ENCODE measurements around the gene BSPRY. TPM values are rescaled to one million over a fixed set of nuclear protein-coding genes. Genes with fewer than 3 reads are reported as not detected.

The BSPRY gene
- polyA plus RNA-seq, 1 donor from 2014 or later: not detected

- Histone ChIP-seq H3K79me2 (replicated peaks; ENCODE audit: insufficient read depth, low read length) (no peaks in the 10 kb centered on the region), H3F3A (ENCODE audit: insufficient read depth, low read length, poor library complexity, severe bottlenecking) (no peaks in the 10 kb centered on the region), H3K36me3 (ENCODE audit: insufficient read depth, low read length) (no peaks in the 10 kb centered on the region), H3K27ac (ENCODE audit: low read length) (no peak overlapping the region), H3K9ac (ENCODE audit: low read length) (no peak overlapping the region), H3K4me2 (ENCODE audit: low read length) (no peak overlapping the region), H2AFZ (ENCODE audit: low read depth, low read length) (no peak overlapping the region), H3K9me2 (ENCODE audit: insufficient read depth, low read length) (no peaks in the 10 kb centered on the region), H4K20me1 (ENCODE audit: insufficient read depth) (no peaks in the 10 kb centered on the region), H3K9me3 (ENCODE audit: low read length) (no peaks in the 10 kb centered on the region), H3K4me3 (ENCODE audit: low read length) (no peak overlapping the region), H3K27me3 (ENCODE audit: insufficient read depth, low read depth, low read length) (no peaks in the 10 kb centered on the region)
- TF ChIP-seq EP300 (conservative IDR thresholded peaks at IDR 0.05; ENCODE audit: poor library complexity, severe bottlenecking): no peak
- no peak for TF ChIP-seq REST (IDR thresholded peaks at IDR 0.05; ENCODE audit: borderline replicate concordance)
- TF ChIP-seq POLR2AphosphoS5 (IDR thresholded peaks at IDR 0.05): no peak
- TF ChIP-seq CTCF (IDR thresholded peaks at IDR 0.05; ENCODE audit: poor library complexity, severe bottlenecking): no peak
- no peak for TF ChIP-seq EZH2 (IDR thresholded peaks at IDR 0.05; ENCODE audit: borderline replicate concordance, insufficient read depth, low read length, poor library complexity, severe bottlenecking)
- no peak for TF ChIP-seq MXI1 (conservative IDR thresholded peaks at IDR 0.05; ENCODE audit: poor library complexity, severe bottlenecking)
- no peak for TF ChIP-seq RAD21 (conservative IDR thresholded peaks at IDR 0.05)
- TF ChIP-seq SMC3 (conservative IDR thresholded peaks at IDR 0.05; ENCODE audit: poor library complexity): no peak
- TF ChIP-seq TAF1 (IDR thresholded peaks at IDR 0.05; ENCODE audit: low read depth): no peak
Measured at GRCh38 chr9:113368348-113368981, 19.1 kb downstream of the BSPRY start.

- Histone ChIP-seq H3K4me2 (ENCODE audit: low read length) (no peak overlapping the region), H3K4me3 (ENCODE audit: low read length) (no peak overlapping the region), H4K20me1 (ENCODE audit: insufficient read depth) (no peaks in the 10 kb centered on the region), H3K27ac (ENCODE audit: low read length) (no peak overlapping the region), H3K9ac (ENCODE audit: low read length) (no peak overlapping the region), H3F3A (ENCODE audit: insufficient read depth, low read length, poor library complexity, severe bottlenecking) (no peaks in the 10 kb centered on the region), H3K36me3 (ENCODE audit: insufficient read depth, low read length) (no peaks in the 10 kb centered on the region), H3K9me3 (ENCODE audit: low read length) (no peaks in the 10 kb centered on the region), H3K9me2 (ENCODE audit: insufficient read depth, low read length) (no peaks in the 10 kb centered on the region), H3K79me2 (replicated peaks; ENCODE audit: insufficient read depth, low read length) (no peaks in the 10 kb centered on the region), H3K27me3 (ENCODE audit: insufficient read depth, low read depth, low read length) (no peaks in the 10 kb centered on the region), H2AFZ (ENCODE audit: low read depth, low read length) (no peak overlapping the region)
- TF ChIP-seq EP300 (conservative IDR thresholded peaks at IDR 0.05; ENCODE audit: poor library complexity, severe bottlenecking) (no peak), SMC3 (conservative IDR thresholded peaks at IDR 0.05; ENCODE audit: poor library complexity) (no peak), REST (IDR thresholded peaks at IDR 0.05; ENCODE audit: borderline replicate concordance) (no peak), RAD21 (conservative IDR thresholded peaks at IDR 0.05) (no peak), MXI1 (conservative IDR thresholded peaks at IDR 0.05; ENCODE audit: poor library complexity, severe bottlenecking) (no peak), EZH2 (IDR thresholded peaks at IDR 0.05; ENCODE audit: borderline replicate concordance, insufficient read depth, low read length, poor library complexity, severe bottlenecking) (no peak), CTCF (IDR thresholded peaks at IDR 0.05; ENCODE audit: poor library complexity, severe bottlenecking) (no peak), POLR2AphosphoS5 (IDR thresholded peaks at IDR 0.05) (no peak), TAF1 (IDR thresholded peaks at IDR 0.05; ENCODE audit: low read depth) (no peak)
Measured at GRCh38 chr9:113368982-113369854, 19.9 kb downstream of the BSPRY start.

Measured in neural cell (in vitro differentiated cells).